Liver (tissue), 3 donors: ENCODE results near the gene RNF182.

ENCODE experiments used
- CTCF ChIP-seq: fragments of 150-350 bp; IDR thresholded peaks from 2 replicates; pipeline ENCODE4 v1.5.1; 2017; ENCODE audit warnings: improper control_type of control experiment, low read depth, low read length; ENCODE audit not compliant: missing input control
- EGR1 ChIP-seq, 2 donors: IDR thresholded peaks; 2 replicates each; pipeline ENCODE4 v1.6.1; 2016 to 2018; ENCODE audit warnings: antibody characterized with exemption in 2 of 2, low read depth in 2 of 2
- JUND ChIP-seq, 2 donors: IDR thresholded peaks; 2 replicates each; pipeline ENCODE4 v1.6.1; 2016; ENCODE audit warnings: antibody characterized with exemption in 2 of 2
- MAX ChIP-seq: IDR thresholded peaks from 2 replicates; pipeline ENCODE4 v1.6.1; 2016; ENCODE audit warnings: antibody characterized with exemption
- RAD21 ChIP-seq, 2 donors: IDR thresholded peaks; 2 replicates each; pipeline ENCODE4 v1.6.1; 2016; ENCODE audit warnings: antibody characterized with exemption in 2 of 2, mild to moderate bottlenecking in 2 of 2
- REST ChIP-seq: IDR thresholded peaks from 2 replicates; pipeline ENCODE4 v1.6.1; 2016; ENCODE audit warnings: antibody characterized with exemption, mild to moderate bottlenecking
- donor health status: healthy.
- donor health status: healthy.

- no peak for TF ChIP-seq REST
- TF ChIP-seq CTCF, result no peak
- TF ChIP-seq JUND (IDR thresholded peaks at IDR 0.05), result no peak
- TF ChIP-seq EGR1 (IDR thresholded peaks at IDR 0.05; ENCODE audit: low read depth in 2 of 2), result no peak
- TF ChIP-seq RAD21 (IDR thresholded peaks at IDR 0.05), result no peak
- no peak for TF ChIP-seq MAX
Observed at GRCh38 chr6:13926378-13926777, 1.6 kb downstream of the RNF182 start.
